K562 (cell line): ENCODE results near the gene GALNT12. TPM values are rescaled to one million over a fixed set of nuclear protein-coding genes. Genes with fewer than 3 reads are reported as not detected.

Experiments used
- CEBPG ChIP-seq, 3 experiments: fragments of 200-800 bp in 1 of 3; sonication (Bioruptor generic) in 1 of 3; sonication (generic) in 1 of 3; formaldehyde crosslinking in 1 of 3; IDR thresholded peaks in 2 of 3; conservative IDR thresholded peaks in 1 of 3; 2 replicates each; pipeline versions ENCODE4 v1.6.1 to v1.8.0; 2016 to 2022; ENCODE audit warnings: missing compliant biosample characterization in 2 of 3, missing genetic modification characterization in 2 of 3, mild to moderate bottlenecking in 1 of 3, missing genetic modification reagents in 1 of 3
- CREB1 ChIP-seq, 2 experiments: sonication (generic) in 1 of 2; formaldehyde crosslinking in 1 of 2; IDR thresholded peaks; 2 replicates each; pipeline versions ENCODE4 v1.6.1 to v1.8.0; 2012 to 2022; ENCODE audit warnings: inconsistent platforms in 1 of 2, mild to moderate bottlenecking in 1 of 2, missing genetic modification reagents in 1 of 2, moderate library complexity in 1 of 2
- FOXA3 ChIP-seq, 2 experiments: fragments of 450-650 bp in 1 of 2; sonication (generic) in 1 of 2; formaldehyde crosslinking; IDR thresholded peaks in 1 of 2; conservative IDR thresholded peaks in 1 of 2; 2 replicates each; pipeline versions ENCODE4 v1.4.0 to v1.8.0; 2020 to 2022; ENCODE audit warnings: mild to moderate bottlenecking in 2 of 2, missing genetic modification reagents in 1 of 2
- HMG20B ChIP-seq: fragments of 250-450 bp; sonication (Bioruptor Pico); IDR thresholded peaks from 2 replicates; pipeline ENCODE4 v1.5.0; 2021; ENCODE audit warnings: mild to moderate bottlenecking
- JUNB ChIP-seq: fragments of 450-650 bp; formaldehyde crosslinking; conservative IDR thresholded peaks from 2 replicates; pipeline ENCODE4 v1.4.0; 2020; ENCODE audit warnings: mild to moderate bottlenecking
- RFX1 ChIP-seq: fragments of 450-650 bp; IDR thresholded peaks from 2 replicates; pipeline ENCODE4 v1.6.1; 2016; ENCODE audit warnings: mild to moderate bottlenecking, moderate library complexity
- RFX7 ChIP-seq: fragments of 250-450 bp; sonication (Bioruptor Pico); IDR thresholded peaks from 2 replicates; pipeline ENCODE4 v1.5.1; 2021; ENCODE audit warnings: mild to moderate bottlenecking
- SNIP1 ChIP-seq: fragments of 450-650 bp; IDR thresholded peaks from 2 replicates; pipeline ENCODE4 v1.7.1; 2017; ENCODE audit warnings: low read depth, mild to moderate bottlenecking
- TBP ChIP-seq: optimal IDR thresholded peaks from 2 replicates; pipeline ENCODE3; 2011; ENCODE audit warnings: low read depth, low read length, improper control_type of control experiment
- YBX1 ChIP-seq: fragments of 450-650 bp; IDR thresholded peaks from 2 replicates; pipeline ENCODE4 v1.7.1; 2016; ENCODE audit warnings: mild to moderate bottlenecking
- ZNF146 ChIP-seq: IDR thresholded peaks from one replicate; pipeline ENCODE4 v1.6.1; 2018; ENCODE audit warnings: missing compliant biosample characterization; ENCODE audit not compliant: unreplicated experiment
- ZNF347 ChIP-seq: fragments of 450-650 bp; formaldehyde crosslinking; IDR thresholded peaks from 2 replicates; pipeline ENCODE4 v1.4.0; 2020; ENCODE audit warnings: low read depth, mild to moderate bottlenecking, moderate library complexity
- ZNF583 ChIP-seq: fragments of 250-450 bp; sonication (Bioruptor Pico); IDR thresholded peaks from 2 replicates; pipeline ENCODE4 v1.4.0; 2020
- ZNF707 ChIP-seq: fragments of 250-450 bp; sonication (Bioruptor Pico); conservative IDR thresholded peaks from 2 replicates; pipeline ENCODE4 v1.8.0; 2022; ENCODE audit warnings: inconsistent platforms, mild to moderate bottlenecking, moderate library complexity
- polyA plus RNA-seq, 8 experiments: library from polyadenylated mRNA; depleted of rRNA in 4 of 8; stranded (reverse) in 5 of 8; unstranded in 3 of 8; fragments of >200 nt; fragmentation: Nextera tagmentation in 2 of 8; fragmentation: Illumina TruSeq in 1 of 8; extraction: Ambion mirVana in 2 of 8; extraction: Trizol in 1 of 8; gene quantifications; 2 replicates each; pipeline versions ENCODE4 v1.2.1 to v1.2.3, GENCODE V29; 2011 to 2014; ENCODE audit warnings: inconsistent platforms in 1 of 8, missing spikeins in 1 of 8
- total RNA-seq, 7 experiments: library from RNA; depleted of rRNA in 6 of 7; stranded (reverse); fragments of >200 nt in 6 of 7; fragmentation: Illumina TruSeq in 2 of 7; extraction: Trizol in 2 of 7; gene quantifications; 2 replicates each; pipeline versions ENCODE4 v1.2.1 to v1.2.3, GENCODE V29; 2011 to 2021; ENCODE audit warnings: low replicate concordance in 1 of 7
- TF ChIP-seq, protein P1 (sequence below), 2 experiments: fragments of 450-650 bp; conservative IDR thresholded peaks; 2 replicates each; pipeline ENCODE4 v1.6.1; 2017; ENCODE audit warnings: mild to moderate bottlenecking in 2 of 2, moderate library complexity in 2 of 2
- TF ChIP-seq, protein P2 (sequence below): fragments of 450-650 bp; formaldehyde crosslinking; IDR thresholded peaks from 2 replicates; pipeline ENCODE4 v1.4.0; 2020; ENCODE audit warnings: mild to moderate bottlenecking, moderate library complexity
- TF ChIP-seq, protein P3 (sequence below): fragments of 250-450 bp; sonication (Bioruptor Pico); IDR thresholded peaks from 2 replicates; pipeline ENCODE4 v1.8.0; 2021; ENCODE audit warnings: borderline replicate concordance, mild to moderate bottlenecking, moderate library complexity; ENCODE audit not compliant: poor library complexity, severe bottlenecking
- TF ChIP-seq, protein P4 (sequence below): IDR thresholded peaks from 2 replicates; pipeline ENCODE4 v1.6.1; 2012; ENCODE audit warnings: low read depth, low read length, improper control_type of control experiment, borderline replicate concordance

GALNT12 gene
- total and polyA plus RNA-seq, 9 of the 15 experiments (the other 6 are each of a cell fraction or from before 2014, with no cell fraction given): 29.7 to 82.9 (median 44.2) TPM

DNA sequence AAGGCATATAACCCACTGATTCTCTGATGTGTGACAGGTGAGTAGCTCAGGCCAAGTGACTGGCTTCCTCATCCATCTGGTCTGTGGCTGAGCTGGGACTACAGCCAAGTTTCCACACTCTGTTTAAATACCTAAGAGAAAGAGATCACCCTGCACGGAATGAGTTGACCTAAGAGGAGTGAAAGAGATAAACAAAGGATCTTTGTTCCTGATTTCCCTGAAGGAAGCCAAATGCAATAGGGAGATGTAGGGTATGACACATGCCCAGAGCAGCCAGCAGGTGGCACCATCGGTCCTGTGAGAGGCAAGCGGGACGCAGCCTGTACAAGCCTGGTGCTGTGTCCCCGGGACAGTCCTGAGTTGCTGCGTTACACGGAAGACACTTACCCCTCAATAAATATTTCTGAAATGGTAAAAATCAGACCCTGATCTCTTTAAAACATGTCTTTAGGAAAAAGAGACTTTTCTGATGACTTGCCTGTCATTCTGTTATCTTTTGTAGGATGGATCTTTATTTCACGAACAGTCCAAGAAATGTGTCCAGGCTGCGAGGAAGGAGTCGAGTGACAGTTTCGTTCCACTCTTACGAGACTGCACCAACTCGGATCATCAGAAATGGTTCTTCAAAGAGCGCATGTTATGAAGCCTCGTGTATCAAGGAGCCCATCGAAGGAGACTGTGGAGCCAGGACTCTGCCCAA is 41.1 kb downstream of the GALNT12 start (continued):
- TF ChIP-seq TBP (no peak), SNIP1 (no peak), ZNF707 (no peak), HMG20B (CRISPR knock-in tag) (no peak), CEBPG (CRISPR knock-in tag; IDR thresholded peaks at IDR 0.05) (no peak), CEBPG (tag; conservative IDR thresholded peaks at IDR 0.05 in 1 of 2, IDR thresholded peaks at IDR 0.05 in 1 of 2) (no peak), FOXA3 (CRISPR knock-in tag; conservative IDR thresholded peaks at IDR 0.05 in 1 of 2, IDR thresholded peaks at IDR 0.05 in 1 of 2) (0 out of 4 replicates have a peak, but pooled peaks of 1 of the 2 experiments have one; percentile 24), ZNF583 (CRISPR knock-in tag) (no peak), YBX1 (no peak), ZNF347 (CRISPR knock-in tag) (no peak), ZNF146 (CRISPR knock-in tag) (no peak), JUNB (CRISPR knock-in tag) (no peak), RFX1 (no peak), CREB1 (IDR thresholded peaks at IDR 0.05) (no peak), CREB1 (CRISPR knock-in tag; IDR thresholded peaks at IDR 0.05) (no peak), RFX7 (no peak)
- TF ChIP-seq, protein P1, sequence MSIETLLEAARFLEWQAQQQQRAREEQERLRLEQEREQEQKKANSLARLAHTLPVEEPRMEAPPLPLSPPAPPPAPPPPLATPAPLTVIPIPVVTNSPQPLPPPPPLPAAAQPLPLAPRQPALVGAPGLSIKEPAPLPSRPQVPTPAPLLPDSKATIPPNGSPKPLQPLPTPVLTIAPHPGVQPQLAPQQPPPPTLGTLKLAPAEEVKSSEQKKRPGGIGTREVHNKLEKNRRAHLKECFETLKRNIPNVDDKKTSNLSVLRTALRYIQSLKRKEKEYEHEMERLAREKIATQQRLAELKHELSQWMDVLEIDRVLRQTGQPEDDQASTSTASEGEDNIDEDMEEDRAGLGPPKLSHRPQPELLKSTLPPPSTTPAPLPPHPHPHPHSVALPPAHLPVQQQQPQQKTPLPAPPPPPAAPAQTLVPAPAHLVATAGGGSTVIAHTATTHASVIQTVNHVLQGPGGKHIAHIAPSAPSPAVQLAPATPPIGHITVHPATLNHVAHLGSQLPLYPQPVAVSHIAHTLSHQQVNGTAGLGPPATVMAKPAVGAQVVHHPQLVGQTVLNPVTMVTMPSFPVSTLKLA (conservative IDR thresholded peaks at IDR 0.05): 0 out of 4 replicates have a peak, but pooled peaks have one; percentile 20 to 24
- TF ChIP-seq, protein P2, sequence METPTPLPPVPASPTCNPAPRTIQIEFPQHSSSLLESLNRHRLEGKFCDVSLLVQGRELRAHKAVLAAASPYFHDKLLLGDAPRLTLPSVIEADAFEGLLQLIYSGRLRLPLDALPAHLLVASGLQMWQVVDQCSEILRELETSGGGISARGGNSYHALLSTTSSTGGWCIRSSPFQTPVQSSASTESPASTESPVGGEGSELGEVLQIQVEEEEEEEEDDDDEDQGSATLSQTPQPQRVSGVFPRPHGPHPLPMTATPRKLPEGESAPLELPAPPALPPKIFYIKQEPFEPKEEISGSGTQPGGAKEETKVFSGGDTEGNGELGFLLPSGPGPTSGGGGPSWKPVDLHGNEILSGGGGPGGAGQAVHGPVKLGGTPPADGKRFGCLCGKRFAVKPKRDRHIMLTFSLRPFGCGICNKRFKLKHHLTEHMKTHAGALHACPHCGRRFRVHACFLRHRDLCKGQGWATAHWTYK (CRISPR knock-in tag): no peak
- TF ChIP-seq, protein P3, sequence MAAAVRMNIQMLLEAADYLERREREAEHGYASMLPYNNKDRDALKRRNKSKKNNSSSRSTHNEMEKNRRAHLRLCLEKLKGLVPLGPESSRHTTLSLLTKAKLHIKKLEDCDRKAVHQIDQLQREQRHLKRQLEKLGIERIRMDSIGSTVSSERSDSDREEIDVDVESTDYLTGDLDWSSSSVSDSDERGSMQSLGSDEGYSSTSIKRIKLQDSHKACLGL: no peak
- TF ChIP-seq, protein P4, sequence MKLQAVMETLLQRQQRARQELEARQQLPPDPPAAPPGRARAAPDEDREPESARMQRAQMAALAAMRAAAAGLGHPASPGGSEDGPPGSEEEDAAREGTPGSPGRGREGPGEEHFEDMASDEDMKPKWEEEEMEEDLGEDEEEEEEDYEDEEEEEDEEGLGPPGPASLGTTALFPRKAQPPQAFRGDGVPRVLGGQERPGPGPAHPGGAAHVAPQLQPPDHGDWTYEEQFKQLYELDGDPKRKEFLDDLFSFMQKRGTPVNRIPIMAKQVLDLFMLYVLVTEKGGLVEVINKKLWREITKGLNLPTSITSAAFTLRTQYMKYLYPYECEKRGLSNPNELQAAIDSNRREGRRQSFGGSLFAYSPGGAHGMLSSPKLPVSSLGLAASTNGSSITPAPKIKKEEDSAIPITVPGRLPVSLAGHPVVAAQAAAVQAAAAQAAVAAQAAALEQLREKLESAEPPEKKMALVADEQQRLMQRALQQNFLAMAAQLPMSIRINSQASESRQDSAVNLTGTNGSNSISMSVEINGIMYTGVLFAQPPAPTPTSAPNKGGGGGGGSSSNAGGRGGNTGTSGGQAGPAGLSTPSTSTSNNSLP: no peak
